Epithelial cell of proximal tubule (primary cell): Measurements from ENCODE around the gene ATP5F1D. TPM values are rescaled to one million over a fixed set of nuclear protein-coding genes. Genes with fewer than 3 reads are reported as not detected.
"Not testable (repeated sequence)": the region's sequence is repeated elsewhere in the genome, so short reads cannot be mapped to it uniquely, and the experiment has no call there.

Experiments
- DNase-seq: peaks from one replicate; pipeline ENCODE4 v3.0.0-alpha.2; 2011; ENCODE audit warnings: low read depth
- H3K4me3 ChIP-seq: 2 replicates; pipeline ENCODE4 v1.5.1; 2011; ENCODE audit warnings: low read depth, mild to moderate bottlenecking, low read length
- CTCF ChIP-seq: conservative IDR thresholded peaks from 2 replicates; pipeline ENCODE4 v1.5.1; 2012; ENCODE audit warnings: low read depth, mild to moderate bottlenecking, low read length
- total RNA-seq: library from RNA; depleted of rRNA; stranded (reverse); fragments of >200 nt; gene quantifications from 2 replicates; pipeline ENCODE4 v1.2.3, GENCODE V29; 2015

ATP5F1D gene
- total RNA-seq, 1 donor from 2014 or later, result 110 TPM

GRCh38 chr19:1239796-1240737, 1.5 kb upstream of the ATP5F1D start:
- no peak for DNase-seq
- TF ChIP-seq CTCF, result peak; percentile 62
- H3K4me3 ChIP-seq, result peak overlapping the region; percentile 47

GRCh38 chr19:1240925-1241324, 626 bp upstream of the ATP5F1D start:
- DNase-seq, result no peak
- peak overlapping the region; percentile 82 for H3K4me3 ChIP-seq
- no peak for TF ChIP-seq CTCF

GRCh38 chr19:1243768-1244692, 2.5 kb downstream of the ATP5F1D start:
- DNase-seq, result no peak
- peak; percentile 86 for TF ChIP-seq CTCF
- peak overlapping the region; percentile 82 for H3K4me3 ChIP-seq

- no peak for DNase-seq
- H3K4me3 ChIP-seq, result peak overlapping the region; percentile 37
- TF ChIP-seq CTCF, result no peak
Measured at GRCh38 chr19:1244693-1245451, 3.3 kb downstream of the ATP5F1D start.

GRCh38 chr19:1245494-1246264, 4.1 kb downstream of the ATP5F1D start:
- DNase-seq, result no peak
- no peak for TF ChIP-seq CTCF
- peak overlapping the region; percentile 5 for H3K4me3 ChIP-seq

GRCh38 chr19:1246265-1247087, 4.9 kb downstream of the ATP5F1D start:
- not testable (repeated sequence) for H3K4me3 ChIP-seq, DNase-seq
